GM18520 (cell line): ENCODE measurements around the gene CD300H.

Source experiments
- ATAC-seq: cut with Tn5 transposase; IDR thresholded peaks from one replicate; pipeline ENCODE4 v1.9.1; 2021; ENCODE audit not compliant: unreplicated experiment

CD300H gene

GRCh38 chr17:74552037-74552436, 15.3 kb downstream of the CD300H start:
- ATAC-seq: no peak

GRCh38 chr17:74550602-74551001, 16.7 kb downstream of the CD300H start:
- ATAC-seq: no peak

- no peak for ATAC-seq
Measured at GRCh38 chr17:74549343-74549742, 18.0 kb downstream of the CD300H start.

GRCh38 chr17:74547736-74548135, 19.6 kb downstream of the CD300H start:
- ATAC-seq: no peak

GRCh38 chr17:74547264-74547663, 20.0 kb downstream of the CD300H start:
- ATAC-seq: no peak

GRCh38 chr17:74546586-74546985, 20.7 kb downstream of the CD300H start:
- no peak for ATAC-seq

- no peak for ATAC-seq
Measured at GRCh38 chr17:74545843-74546230, 21.5 kb downstream of the CD300H start, which contains the start of gene CD300C. TSS of gene CD300C (minus strand) at chr17:74546115. CDS start at chr17:74545782, 333 bp downstream.

- ATAC-seq: no peak
Measured at GRCh38 chr17:74544991-74545842, 22.1 kb downstream of the CD300H start.

- ATAC-seq: no peak
Measured at GRCh38 chr17:74543891-74544760, 23.2 kb downstream of the CD300H start.

- no peak for ATAC-seq
Measured at GRCh38 chr17:74543406-74543805, 23.9 kb downstream of the CD300H start.

- no peak for ATAC-seq
Measured at GRCh38 chr17:74542727-74543383, 24.5 kb downstream of the CD300H start.

GRCh38 chr17:74542166-74542565, 25.1 kb downstream of the CD300H start:
- ATAC-seq: no peak

GRCh38 chr17:74541176-74542111, 25.9 kb downstream of the CD300H start:
- no peak for ATAC-seq

GRCh38 chr17:74539281-74539820, 28.0 kb downstream of the CD300H start:
- no peak for ATAC-seq

- no peak for ATAC-seq
Measured at GRCh38 chr17:74536890-74537289, 30.4 kb downstream of the CD300H start.

- ATAC-seq: no peak
Measured at GRCh38 chr17:74532115-74532514, 35.2 kb downstream of the CD300H start.

- ATAC-seq: no peak
Measured at GRCh38 chr17:74531231-74531761, 36.0 kb downstream of the CD300H start, which contains the start of gene CD300LB. TSS of gene CD300LB (minus strand) at chr17:74531475. CDS start at chr17:74531350, 125 bp downstream.

- no peak for ATAC-seq
Measured at GRCh38 chr17:74530831-74531150, 36.5 kb downstream of the CD300H start.

- ATAC-seq: no peak
Measured at GRCh38 chr17:74529243-74529642, 38.1 kb downstream of the CD300H start.
